GM12878 (cell line): Measurements from ENCODE around the gene OR52N2. TPM values are rescaled to one million over a fixed set of nuclear protein-coding genes. Genes with fewer than 3 reads are reported as not detected.

Experiments
- ATAC-seq: fragments of 200-7000 bp; cut with Tn5 transposase; 3 replicates; pipeline ENCODE4 v1.9.1; 2020; ENCODE audit warnings: mild to moderate bottlenecking, moderate library complexity
- BruUV-seq: library from RNA; stranded (reverse); fragments of 400-500 nt; replicated peaks from 2 replicates; lab custom pipeline; 2021; lab: Mats Ljungman, UMichigan
- CTCF ChIA-PET: fragments of 300-600 bp; sonication (Branson Sonifier 250); formaldehyde crosslinking; extraction: SDS; loops from one replicate; lab custom pipeline; 2021; ENCODE audit warnings: inconsistent platforms; lab: Yijun Ruan, JAX
- POLR2A ChIA-PET: fragments of 350-600 bp; formaldehyde crosslinking; extraction: SDS; loops from one replicate; lab custom pipeline; 2021; ENCODE audit warnings: inconsistent platforms; lab: Charles Lee
- RAD21 ChIA-PET: fragments of 300-600 bp; sonication (Branson Sonifier 250); formaldehyde crosslinking; loops from one replicate; lab custom pipeline; 2023; ENCODE audit warnings: antibody characterized with exemption; ENCODE audit not compliant: unreplicated experiment; lab: Charles Lee
- SMC1A ChIA-PET: fragments of 300-600 bp; sonication (Branson Sonifier 250); formaldehyde crosslinking; loops from one replicate; lab custom pipeline; 2023; ENCODE audit not compliant: unreplicated experiment, uncharacterized antibody; lab: Charles Lee
- DNase-seq: peaks from one replicate; pipeline ENCODE4 v3.0.0-alpha.2; 2011; ENCODE audit warnings: low read depth, low spot score
- FAIRE-seq: peaks from 3 replicates; lab custom pipeline; 2011; peaks lifted over from hg19 to GRCh38; lab: Jason Lieb, UNC
- H2AFZ ChIP-seq: 2 replicates; pipeline ENCODE4 v1.6.0; 2011; ENCODE audit warnings: low read depth, low read length, control low read depth; ENCODE audit not compliant: control insufficient read depth
- H3K27ac ChIP-seq: 2 replicates; pipeline ENCODE4 v1.5.1; 2011; ENCODE audit warnings: control low read depth; ENCODE audit not compliant: control insufficient read depth, insufficient read depth
- H3K27me3 ChIP-seq, 2 experiments: replicated peaks in 1 of 2; 2 replicates each; pipeline versions ENCODE4 v1.6.0 to v1.6.1; 2011; ENCODE audit warnings: low read length in 1 of 2; ENCODE audit not compliant: control insufficient read depth in 2 of 2, insufficient read depth in 2 of 2
- H3K36me3 ChIP-seq, 2 experiments: 2 replicates each; pipeline ENCODE4 v1.5.1; 2011; ENCODE audit warnings: low read length in 1 of 2; ENCODE audit not compliant: control insufficient read depth in 2 of 2, insufficient read depth in 2 of 2
- H3K4me1 ChIP-seq: 2 replicates; pipeline ENCODE4 v1.6.1; 2011; ENCODE audit warnings: mild to moderate bottlenecking, low read length, moderate library complexity, mixed read lengths; ENCODE audit not compliant: control insufficient read depth, insufficient read depth
- H3K4me2 ChIP-seq: 2 replicates; pipeline ENCODE4 v1.6.0; 2011; ENCODE audit warnings: control low read depth; ENCODE audit not compliant: control insufficient read depth, insufficient read depth
- H3K4me3 ChIP-seq: fragments of 200-600 bp; sonication (generic); 2 replicates; pipeline ENCODE4 v1.5.1; 2016
- H3K79me2 ChIP-seq: 2 replicates; pipeline ENCODE4 v1.6.0; 2011; ENCODE audit warnings: low read length; ENCODE audit not compliant: control insufficient read depth, insufficient read depth
- H3K9ac ChIP-seq: 2 replicates; pipeline ENCODE4 v1.8.0; 2011; ENCODE audit warnings: low read length, control low read depth, mixed read lengths; ENCODE audit not compliant: control insufficient read depth, insufficient read depth
- H3K9me3 ChIP-seq: replicated peaks from 3 replicates; pipeline ENCODE4 v1.5.1; 2011; ENCODE audit warnings: mild to moderate bottlenecking, low read length; ENCODE audit not compliant: control insufficient read depth, insufficient read depth
- H4K20me1 ChIP-seq: 2 replicates; pipeline ENCODE4 v1.6.0; 2011; ENCODE audit not compliant: control insufficient read depth, insufficient read depth
- EED ChIP-seq: sonication (generic); IDR thresholded peaks from 2 replicates; pipeline ENCODE4 v1.6.1; 2016; ENCODE audit warnings: antibody characterized with exemption, low read depth
- HCFC1 ChIP-seq: fragments of 150-350 bp; IDR thresholded peaks from 2 replicates; pipeline ENCODE4 v1.6.1; 2014; ENCODE audit warnings: low read length
- JUND ChIP-seq: IDR thresholded peaks from 2 replicates; pipeline ENCODE4 v1.6.1; 2012; ENCODE audit warnings: low read depth, mild to moderate bottlenecking, low read length, improper control_type of control experiment, moderate library complexity
- MTA3 ChIP-seq: IDR thresholded peaks from 2 replicates; pipeline ENCODE4 v1.6.1; 2012; ENCODE audit warnings: low read length, inconsistent platforms, borderline replicate concordance
- NBN ChIP-seq: fragments of 450-650 bp; IDR thresholded peaks from 2 replicates; pipeline ENCODE4 v1.6.1; 2016
- RAD21 ChIP-seq: IDR thresholded peaks from 2 replicates; pipeline ENCODE4 v1.6.1; 2011; ENCODE audit warnings: mild to moderate bottlenecking, low read depth, low read length, moderate library complexity; ENCODE audit not compliant: insufficient read depth
- SRF ChIP-seq, 2 experiments: IDR thresholded peaks; 2 replicates each; pipeline ENCODE4 v1.6.1; 2011; ENCODE audit warnings: low read depth in 2 of 2, low read length in 2 of 2, mild to moderate bottlenecking in 1 of 2, moderate library complexity in 1 of 2
- SUZ12 ChIP-seq: fragments of 200-600 bp; sonication (generic); IDR thresholded peaks from one replicate; pipeline ENCODE4 v1.6.1; 2018; ENCODE audit warnings: antibody characterized with exemption, mild to moderate bottlenecking; ENCODE audit not compliant: unreplicated experiment
- ZZZ3 ChIP-seq: IDR thresholded peaks from 2 replicates; pipeline ENCODE4 v1.6.1; 2011; ENCODE audit warnings: low read depth; ENCODE audit not compliant: control insufficient read depth, insufficient read length
- WGBS: methylation state at CpG from one replicate; pipeline ENCODE4 v1.1.6; 2016; ENCODE audit warnings: low lambda C conversion rate; ENCODE audit not compliant: insufficient replicate concordance, insufficient coverage; ENCODE audit errors: missing lambda C conversion rate; 5-methylcytosine and 5-hydroxymethylcytosine counted together
- in situ Hi-C: fragments of 300-500 bp; cut with MboI; formaldehyde crosslinking; loops from 9 replicates; pipeline ENCODE4 v1.14.3; 2018; ENCODE audit warnings: mixed read lengths
- intact Hi-C: fragments of 100-400 bp; cut with micrococcal nuclease; formaldehyde crosslinking; loops from one replicate; pipeline ENCODE4 v1.14.2; 2022; ENCODE audit not compliant: unreplicated experiment
- polyA plus RNA-seq, 11 experiments: library from polyadenylated mRNA; depleted of rRNA in 4 of 11; unstranded in 6 of 11; stranded (reverse) in 5 of 11; fragments of >200 nt; fragmentation: Nextera tagmentation in 4 of 11; fragmentation: Illumina TruSeq in 1 of 11; extraction: Ambion mirVana in 4 of 11; extraction: Trizol in 1 of 11; gene quantifications; 1 replicate in 1 of 11; 2 replicates in 10 of 11; pipeline versions ENCODE4 v1.2.1 to v1.2.3, GENCODE V29; 2011 to 2016; ENCODE audit warnings: inconsistent platforms in 2 of 11, missing spikeins in 2 of 11, low read depth in 1 of 11
- total RNA-seq, 4 experiments: library from RNA; depleted of rRNA in 3 of 4; stranded (reverse); fragments of >200 nt in 3 of 4; fragmentation: Illumina TruSeq in 1 of 4; extraction: Trizol in 1 of 4; gene quantifications; 2 replicates each; pipeline versions ENCODE4 v1.2.1 to v1.2.3, GENCODE V29; 2013 to 2021
- TF ChIP-seq, protein P1 (sequence below): IDR thresholded peaks from 2 replicates; pipeline ENCODE4 v1.6.1; 2012; ENCODE audit warnings: low read depth, low read length, improper control_type of control experiment
- TF ChIP-seq, protein P2 (sequence below): fragments of 450-650 bp; IDR thresholded peaks from 2 replicates; pipeline ENCODE4 v1.6.1; 2017; ENCODE audit warnings: low read depth, mild to moderate bottlenecking, moderate library complexity
- TF ChIP-seq, protein P3 (sequence below): IDR thresholded peaks from 2 replicates; pipeline ENCODE4 v1.6.1; 2012; ENCODE audit warnings: low read depth, low read length, improper control_type of control experiment
- TF ChIP-seq, protein P4 (sequence below): IDR thresholded peaks from 2 replicates; pipeline ENCODE4 v1.6.1; 2012; ENCODE audit warnings: low read length, inconsistent platforms
- TF ChIP-seq, protein P5 (sequence below): IDR thresholded peaks from 2 replicates; pipeline ENCODE4 v1.6.1; 2011; ENCODE audit warnings: low read depth, mild to moderate bottlenecking, low read length, moderate library complexity, borderline replicate concordance; ENCODE audit errors: extremely low read depth
- TF ChIP-seq, protein P6 (sequence below): fragments of 450-650 bp; IDR thresholded peaks from 2 replicates; pipeline ENCODE4 v1.6.1; 2017; ENCODE audit warnings: mild to moderate bottlenecking, low read depth, inconsistent platforms; ENCODE audit not compliant: poor library complexity, severe bottlenecking

OR52N2 gene
- total and polyA plus RNA-seq, 10 of the 15 experiments (the other 5 are each of a cell fraction or from before 2014, with no cell fraction given) = 0.06 to 0.42 (median 0.24) TPM; not detected in 5

DNA sequence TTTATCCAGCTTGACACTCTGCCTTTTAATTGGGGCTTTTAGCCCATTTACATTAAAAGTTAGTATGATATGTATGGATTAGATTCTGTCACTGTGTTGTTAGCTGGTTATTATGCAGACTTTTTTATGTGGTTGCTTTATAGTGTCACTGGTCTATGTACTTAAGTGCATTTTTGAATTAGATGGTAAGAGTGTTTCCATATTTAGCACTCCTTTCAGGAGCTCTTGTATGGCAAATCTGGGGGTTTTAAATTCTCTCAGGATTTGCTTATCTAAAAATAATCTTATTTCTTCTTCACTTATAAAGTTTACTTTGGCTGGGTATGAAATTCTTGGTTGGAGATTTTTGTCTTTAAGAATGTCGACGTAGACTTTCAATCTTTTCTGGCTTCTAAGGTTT lies 29.0 kb downstream of the OR52N2 start (continued):
- TF ChIP-seq, protein P1, sequence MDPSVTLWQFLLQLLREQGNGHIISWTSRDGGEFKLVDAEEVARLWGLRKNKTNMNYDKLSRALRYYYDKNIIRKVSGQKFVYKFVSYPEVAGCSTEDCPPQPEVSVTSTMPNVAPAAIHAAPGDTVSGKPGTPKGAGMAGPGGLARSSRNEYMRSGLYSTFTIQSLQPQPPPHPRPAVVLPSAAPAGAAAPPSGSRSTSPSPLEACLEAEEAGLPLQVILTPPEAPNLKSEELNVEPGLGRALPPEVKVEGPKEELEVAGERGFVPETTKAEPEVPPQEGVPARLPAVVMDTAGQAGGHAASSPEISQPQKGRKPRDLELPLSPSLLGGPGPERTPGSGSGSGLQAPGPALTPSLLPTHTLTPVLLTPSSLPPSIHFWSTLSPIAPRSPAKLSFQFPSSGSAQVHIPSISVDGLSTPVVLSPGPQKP = no peak
- TF ChIP-seq, protein P2, sequence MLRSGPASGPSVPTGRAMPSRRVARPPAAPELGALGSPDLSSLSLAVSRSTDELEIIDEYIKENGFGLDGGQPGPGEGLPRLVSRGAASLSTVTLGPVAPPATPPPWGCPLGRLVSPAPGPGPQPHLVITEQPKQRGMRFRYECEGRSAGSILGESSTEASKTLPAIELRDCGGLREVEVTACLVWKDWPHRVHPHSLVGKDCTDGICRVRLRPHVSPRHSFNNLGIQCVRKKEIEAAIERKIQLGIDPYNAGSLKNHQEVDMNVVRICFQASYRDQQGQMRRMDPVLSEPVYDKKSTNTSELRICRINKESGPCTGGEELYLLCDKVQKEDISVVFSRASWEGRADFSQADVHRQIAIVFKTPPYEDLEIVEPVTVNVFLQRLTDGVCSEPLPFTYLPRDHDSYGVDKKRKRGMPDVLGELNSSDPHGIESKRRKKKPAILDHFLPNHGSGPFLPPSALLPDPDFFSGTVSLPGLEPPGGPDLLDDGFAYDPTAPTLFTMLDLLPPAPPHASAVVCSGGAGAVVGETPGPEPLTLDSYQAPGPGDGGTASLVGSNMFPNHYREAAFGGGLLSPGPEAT = no peak
- no peak for TF ChIP-seq ZZZ3
- no peak for TF ChIP-seq HCFC1
- TF ChIP-seq, protein P3, sequence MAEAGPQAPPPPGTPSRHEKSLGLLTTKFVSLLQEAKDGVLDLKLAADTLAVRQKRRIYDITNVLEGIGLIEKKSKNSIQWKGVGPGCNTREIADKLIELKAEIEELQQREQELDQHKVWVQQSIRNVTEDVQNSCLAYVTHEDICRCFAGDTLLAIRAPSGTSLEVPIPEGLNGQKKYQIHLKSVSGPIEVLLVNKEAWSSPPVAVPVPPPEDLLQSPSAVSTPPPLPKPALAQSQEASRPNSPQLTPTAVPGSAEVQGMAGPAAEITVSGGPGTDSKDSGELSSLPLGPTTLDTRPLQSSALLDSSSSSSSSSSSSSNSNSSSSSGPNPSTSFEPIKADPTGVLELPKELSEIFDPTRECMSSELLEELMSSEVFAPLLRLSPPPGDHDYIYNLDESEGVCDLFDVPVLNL = no peak
- TF ChIP-seq JUND = no peak
- TF ChIP-seq, protein P4, sequence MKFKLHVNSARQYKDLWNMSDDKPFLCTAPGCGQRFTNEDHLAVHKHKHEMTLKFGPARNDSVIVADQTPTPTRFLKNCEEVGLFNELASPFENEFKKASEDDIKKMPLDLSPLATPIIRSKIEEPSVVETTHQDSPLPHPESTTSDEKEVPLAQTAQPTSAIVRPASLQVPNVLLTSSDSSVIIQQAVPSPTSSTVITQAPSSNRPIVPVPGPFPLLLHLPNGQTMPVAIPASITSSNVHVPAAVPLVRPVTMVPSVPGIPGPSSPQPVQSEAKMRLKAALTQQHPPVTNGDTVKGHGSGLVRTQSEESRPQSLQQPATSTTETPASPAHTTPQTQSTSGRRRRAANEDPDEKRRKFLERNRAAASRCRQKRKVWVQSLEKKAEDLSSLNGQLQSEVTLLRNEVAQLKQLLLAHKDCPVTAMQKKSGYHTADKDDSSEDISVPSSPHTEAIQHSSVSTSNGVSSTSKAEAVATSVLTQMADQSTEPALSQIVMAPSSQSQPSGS = no peak

DNA sequence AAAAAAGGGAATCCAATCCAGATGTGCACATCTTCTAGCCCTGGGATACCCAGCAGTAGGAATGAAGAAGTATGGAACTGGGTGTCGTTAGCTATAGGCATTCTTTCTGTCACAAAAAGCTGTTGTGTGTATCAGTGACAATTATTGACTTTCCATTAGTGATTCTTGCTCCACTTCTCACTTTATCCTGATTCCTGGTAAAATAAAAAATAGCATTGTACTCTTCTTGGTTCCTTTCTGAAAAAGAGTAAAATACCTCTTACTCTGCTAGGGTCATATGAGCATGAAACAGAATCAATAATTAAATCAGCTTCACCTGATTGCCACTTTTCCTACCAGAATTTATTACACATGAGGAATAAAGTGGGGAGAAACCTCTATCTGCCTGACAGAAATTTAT lies 33.1 kb downstream of the OR52N2 start, which contains the start of gene OR52E6:
TSS of gene OR52E6 (minus strand) at position 101 of the 400 bp plus-strand sequence. CDS start at position 101, 0 bp downstream.
- Histone ChIP-seq H3K4me1 (no peaks in the 10 kb centered on the region), H3K4me3 (no peak within 1 kb of the TSS), H3K27ac (no peak within 1 kb of the TSS), H4K20me1 (no peaks in the 10 kb centered on the region), H3K9ac (no peak within 1 kb of the TSS), H3K9me3 (no peaks in the 10 kb centered on the region), H3K36me3 (no peaks in the 10 kb centered on the region), H3K79me2 (no peaks in the 10 kb centered on the region), H3K4me2 (no peak within 1 kb of the TSS), H3K27me3 (no peaks in the 10 kb centered on the region), H2AFZ (no peak within 1 kb of the TSS)
- intact Hi-C loops = no loop called here
- no TSS peak for BruUV-seq
- in situ Hi-C loops = no loop called here
- ChIA-PET SMC1A (no interaction called here), POLR2A (no interaction called here), RAD21 (no interaction called here), CTCF (interaction anchor here (0.6 to 0.7 kb wide), 2 partner anchors 475 to 813 kb away, joined by 3 to 4 read pairs; no protein-coding TSS in a partner anchor)
- DNase-seq = no peak
- 0% methylated on average over 1 of the region's 1 CpG for WGBS
- FAIRE-seq = no peak
- no peak for ATAC-seq
- TF ChIP-seq, protein P5, sequence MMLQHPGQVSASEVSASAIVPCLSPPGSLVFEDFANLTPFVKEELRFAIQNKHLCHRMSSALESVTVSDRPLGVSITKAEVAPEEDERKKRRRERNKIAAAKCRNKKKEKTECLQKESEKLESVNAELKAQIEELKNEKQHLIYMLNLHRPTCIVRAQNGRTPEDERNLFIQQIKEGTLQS = no peak
- TF ChIP-seq MTA3 = no peak
- TF ChIP-seq RAD21 = no peak
- no peak for TF ChIP-seq SUZ12
- TF ChIP-seq, protein P6, sequence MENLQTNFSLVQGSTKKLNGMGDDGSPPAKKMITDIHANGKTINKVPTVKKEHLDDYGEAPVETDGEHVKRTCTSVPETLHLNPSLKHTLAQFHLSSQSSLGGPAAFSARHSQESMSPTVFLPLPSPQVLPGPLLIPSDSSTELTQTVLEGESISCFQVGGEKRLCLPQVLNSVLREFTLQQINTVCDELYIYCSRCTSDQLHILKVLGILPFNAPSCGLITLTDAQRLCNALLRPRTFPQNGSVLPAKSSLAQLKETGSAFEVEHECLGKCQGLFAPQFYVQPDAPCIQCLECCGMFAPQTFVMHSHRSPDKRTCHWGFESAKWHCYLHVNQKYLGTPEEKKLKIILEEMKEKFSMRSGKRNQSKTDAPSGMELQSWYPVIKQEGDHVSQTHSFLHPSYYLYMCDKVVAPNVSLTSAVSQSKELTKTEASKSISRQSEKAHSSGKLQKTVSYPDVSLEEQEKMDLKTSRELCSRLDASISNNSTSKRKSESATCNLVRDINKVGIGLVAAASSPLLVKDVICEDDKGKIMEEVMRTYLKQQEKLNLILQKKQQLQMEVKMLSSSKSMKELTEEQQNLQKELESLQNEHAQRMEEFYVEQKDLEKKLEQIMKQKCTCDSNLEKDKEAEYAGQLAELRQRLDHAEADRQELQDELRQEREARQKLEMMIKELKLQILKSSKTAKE = no peak
- no peak for TF ChIP-seq EED
- TF ChIP-seq NBN = no peak
- no peak for TF ChIP-seq SRF (IDR thresholded peaks at IDR 0.05; ENCODE audit: low read depth in 2 of 2, low read length in 2 of 2)
